ENCODE data around the gene CD1D. TPM values are rescaled to one million over a fixed set of nuclear protein-coding genes. Genes with fewer than 3 reads are reported as not detected.

CD1D gene
- total RNA-seq, 1 experiment from 2014 or later, result not detected

DNA sequence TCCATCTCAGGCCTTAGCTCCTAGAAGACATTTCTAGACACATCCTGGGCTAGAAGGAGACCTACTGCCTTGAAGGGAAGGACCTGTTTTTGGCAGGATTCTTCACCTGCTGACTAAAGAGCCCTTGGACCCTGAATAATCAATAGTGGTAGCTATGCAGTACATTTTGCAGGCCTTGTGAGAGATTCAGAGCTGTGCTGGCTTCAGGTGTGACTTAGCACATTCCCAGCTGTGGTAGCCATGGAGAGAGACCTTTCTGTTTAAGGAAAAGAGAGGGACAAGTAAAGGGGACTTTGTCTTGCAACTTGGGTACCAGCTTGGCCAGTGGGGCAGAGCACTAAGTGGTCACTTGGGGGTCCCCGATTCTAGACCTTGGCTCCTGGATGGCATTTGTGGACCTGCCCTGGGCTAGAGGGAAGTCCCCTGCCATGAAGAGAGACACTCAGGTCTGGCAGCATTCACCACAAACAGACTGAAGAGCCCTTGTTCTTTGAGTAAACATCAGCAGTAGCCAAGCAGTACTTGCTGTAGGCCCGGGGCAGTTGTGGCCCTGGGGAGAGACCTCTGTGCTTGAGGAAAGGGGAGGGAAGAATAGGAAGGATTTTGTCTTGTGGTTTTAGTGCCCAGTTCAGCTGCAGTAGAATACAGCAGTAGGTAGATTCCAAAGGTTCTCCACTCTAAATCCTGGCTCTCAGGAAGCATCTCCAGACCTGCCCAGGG is 47.4 kb downstream of the CD1D start:
- no peak for ATAC-seq

More for the DNA sequence above, 47.4 kb downstream of the CD1D start:
- no peaks in the 10 kb centered on the region for H3K9me2 ChIP-seq (ENCODE audit: insufficient read depth)
- RAD21 ChIA-PET (ENCODE audit: low non-redundant PET in 1 of 2, low total read pairs in 2 of 2, uncharacterized antibody in 2 of 2, unreplicated experiment in 2 of 2), result no interaction called here
- H3K9me3 ChIP-seq (ENCODE audit: control insufficient read depth in 1 of 2, insufficient read depth in 1 of 2, low read depth in 1 of 2, low read length in 2 of 2), result no peaks in the 10 kb centered on the region
- POLR2A ChIA-PET, result no interaction called here
- H3K4me3 ChIP-seq (replicated peaks in 1 of 2; ENCODE audit: low read depth in 1 of 2, low read length in 2 of 2), result no peak overlapping the region
- no TSS peak for BruUV-seq (replicated peaks)
- H3K27ac ChIP-seq (ENCODE audit: low read depth, low read length), result no peak overlapping the region
- no peaks in the 10 kb centered on the region for H4K20me1 ChIP-seq (ENCODE audit: insufficient read depth)
- CTCF ChIA-PET, result no interaction called here
- H2AFZ ChIP-seq (ENCODE audit: low read depth, low read length, poor library complexity, severe bottlenecking), result no peak overlapping the region
- H3K9ac ChIP-seq (ENCODE audit: low read length), result no peak overlapping the region
- no peak overlapping the region for H3K4me2 ChIP-seq (ENCODE audit: low read length)
- no peak for DNase-seq (ENCODE audit: low read depth, low spot score)
- H3K36me3 ChIP-seq (ENCODE audit: control insufficient read depth in 1 of 2, insufficient read depth in 2 of 2, low read length in 2 of 2), result no peaks in the 10 kb centered on the region
- H3K27me3 ChIP-seq (ENCODE audit: insufficient read depth, low read length), result no peaks in the 10 kb centered on the region
- TF ChIP-seq, protein P1, sequence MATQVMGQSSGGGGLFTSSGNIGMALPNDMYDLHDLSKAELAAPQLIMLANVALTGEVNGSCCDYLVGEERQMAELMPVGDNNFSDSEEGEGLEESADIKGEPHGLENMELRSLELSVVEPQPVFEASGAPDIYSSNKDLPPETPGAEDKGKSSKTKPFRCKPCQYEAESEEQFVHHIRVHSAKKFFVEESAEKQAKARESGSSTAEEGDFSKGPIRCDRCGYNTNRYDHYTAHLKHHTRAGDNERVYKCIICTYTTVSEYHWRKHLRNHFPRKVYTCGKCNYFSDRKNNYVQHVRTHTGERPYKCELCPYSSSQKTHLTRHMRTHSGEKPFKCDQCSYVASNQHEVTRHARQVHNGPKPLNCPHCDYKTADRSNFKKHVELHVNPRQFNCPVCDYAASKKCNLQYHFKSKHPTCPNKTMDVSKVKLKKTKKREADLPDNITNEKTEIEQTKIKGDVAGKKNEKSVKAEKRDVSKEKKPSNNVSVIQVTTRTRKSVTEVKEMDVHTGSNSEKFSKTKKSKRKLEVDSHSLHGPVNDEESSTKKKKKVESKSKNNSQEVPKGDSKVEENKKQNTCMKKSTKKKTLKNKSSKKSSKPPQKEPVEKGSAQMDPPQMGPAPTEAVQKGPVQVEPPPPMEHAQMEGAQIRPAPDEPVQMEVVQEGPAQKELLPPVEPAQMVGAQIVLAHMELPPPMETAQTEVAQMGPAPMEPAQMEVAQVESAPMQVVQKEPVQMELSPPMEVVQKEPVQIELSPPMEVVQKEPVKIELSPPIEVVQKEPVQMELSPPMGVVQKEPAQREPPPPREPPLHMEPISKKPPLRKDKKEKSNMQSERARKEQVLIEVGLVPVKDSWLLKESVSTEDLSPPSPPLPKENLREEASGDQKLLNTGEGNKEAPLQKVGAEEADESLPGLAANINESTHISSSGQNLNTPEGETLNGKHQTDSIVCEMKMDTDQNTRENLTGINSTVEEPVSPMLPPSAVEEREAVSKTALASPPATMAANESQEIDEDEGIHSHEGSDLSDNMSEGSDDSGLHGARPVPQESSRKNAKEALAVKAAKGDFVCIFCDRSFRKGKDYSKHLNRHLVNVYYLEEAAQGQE (IDR thresholded peaks at IDR 0.05; ENCODE audit: low read depth), result no peak
- TF ChIP-seq ZFX (IDR thresholded peaks at IDR 0.05) (no peak), YY1 (IDR thresholded peaks at IDR 0.05; ENCODE audit: extremely low read depth, insufficient replicate concordance, low read depth, low read length) (no peak), FOSL1 (IDR thresholded peaks at IDR 0.05; ENCODE audit: low read depth) (no peak), RAD21 (IDR thresholded peaks at IDR 0.05; ENCODE audit: low read depth) (no peak), CBX3 (IDR thresholded peaks at IDR 0.05; ENCODE audit: low read depth) (no peak), POLR2A (IDR thresholded peaks at IDR 0.05; ENCODE audit: borderline replicate concordance, extremely low read depth, insufficient read depth, insufficient read length) (no peak), SRF (IDR thresholded peaks at IDR 0.05; ENCODE audit: low read depth) (no peak)
- TF ChIP-seq, protein P2, sequence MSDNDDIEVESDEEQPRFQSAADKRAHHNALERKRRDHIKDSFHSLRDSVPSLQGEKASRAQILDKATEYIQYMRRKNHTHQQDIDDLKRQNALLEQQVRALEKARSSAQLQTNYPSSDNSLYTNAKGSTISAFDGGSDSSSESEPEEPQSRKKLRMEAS (IDR thresholded peaks at IDR 0.05), result no peak
- no peaks in the 10 kb centered on the region for H3K79me2 ChIP-seq (ENCODE audit: insufficient read depth, low read length)
- intact Hi-C loops (cut with micrococcal nuclease), result no loop called here
- no peaks in the 10 kb centered on the region for H3K4me1 ChIP-seq (ENCODE audit: control insufficient read depth in 1 of 2, insufficient read depth in 2 of 2, low read length in 2 of 2)

Other genes starting within 250 kb of the CD1D start
- 20.0 TPM for gene KIRREL1, start 187.2 kb upstream of the CD1D start, total RNA-seq (2021; ENCODE audit: unreplicated experiment)
- gene CD1A, start 73.5 kb downstream of the CD1D start, total RNA-seq (2021; ENCODE audit: unreplicated experiment), result not detected
- gene CD1C, start 109.0 kb downstream of the CD1D start, total RNA-seq (2021; ENCODE audit: unreplicated experiment), result not detected
- gene CD1B, start 150.6 kb downstream of the CD1D start, total RNA-seq (2021; ENCODE audit: unreplicated experiment), result not detected
- not detected for gene CD1E, start 173.0 kb downstream of the CD1D start, total RNA-seq (2021; ENCODE audit: unreplicated experiment)
- not detected for gene OR10T2, start 218.6 kb downstream of the CD1D start, total RNA-seq (2021; ENCODE audit: unreplicated experiment)
- not detected for gene OR10K2, start 245.3 kb downstream of the CD1D start, total RNA-seq (2021; ENCODE audit: unreplicated experiment)

Measured in HCT116 (cell line).